ENCODE results near the gene MARS2.

DNA sequence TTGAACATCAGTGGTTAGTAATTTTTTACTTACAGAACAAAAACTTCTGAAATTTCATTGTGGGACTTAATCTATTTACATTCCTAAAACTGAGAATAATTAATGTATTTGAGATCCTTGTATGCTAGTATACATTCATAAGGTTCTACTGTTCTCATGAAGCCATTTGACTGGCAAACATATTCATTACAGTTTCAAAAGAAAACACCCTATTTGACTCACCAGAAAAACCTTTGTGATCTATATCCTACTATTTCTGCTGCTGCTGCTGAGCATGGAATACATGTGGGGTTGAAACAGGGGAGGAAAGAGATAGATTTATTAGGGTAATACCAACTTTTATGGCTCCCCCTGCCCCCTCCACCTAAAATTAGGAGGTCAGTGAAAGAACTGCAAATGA lies 21.8 kb downstream of the MARS2 start:
- TF ChIP-seq, protein P1, sequence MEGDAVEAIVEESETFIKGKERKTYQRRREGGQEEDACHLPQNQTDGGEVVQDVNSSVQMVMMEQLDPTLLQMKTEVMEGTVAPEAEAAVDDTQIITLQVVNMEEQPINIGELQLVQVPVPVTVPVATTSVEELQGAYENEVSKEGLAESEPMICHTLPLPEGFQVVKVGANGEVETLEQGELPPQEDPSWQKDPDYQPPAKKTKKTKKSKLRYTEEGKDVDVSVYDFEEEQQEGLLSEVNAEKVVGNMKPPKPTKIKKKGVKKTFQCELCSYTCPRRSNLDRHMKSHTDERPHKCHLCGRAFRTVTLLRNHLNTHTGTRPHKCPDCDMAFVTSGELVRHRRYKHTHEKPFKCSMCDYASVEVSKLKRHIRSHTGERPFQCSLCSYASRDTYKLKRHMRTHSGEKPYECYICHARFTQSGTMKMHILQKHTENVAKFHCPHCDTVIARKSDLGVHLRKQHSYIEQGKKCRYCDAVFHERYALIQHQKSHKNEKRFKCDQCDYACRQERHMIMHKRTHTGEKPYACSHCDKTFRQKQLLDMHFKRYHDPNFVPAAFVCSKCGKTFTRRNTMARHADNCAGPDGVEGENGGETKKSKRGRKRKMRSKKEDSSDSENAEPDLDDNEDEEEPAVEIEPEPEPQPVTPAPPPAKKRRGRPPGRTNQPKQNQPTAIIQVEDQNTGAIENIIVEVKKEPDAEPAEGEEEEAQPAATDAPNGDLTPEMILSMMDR (IDR thresholded peaks at IDR 0.05 in 2 of 3, conservative IDR thresholded peaks at IDR 0.05 in 1 of 3; ENCODE audit: borderline replicate concordance in 1 of 3, insufficient read depth in 1 of 3, low read depth in 2 of 3, low read length in 2 of 3) = no peak
- no peak for TF ChIP-seq RAD21 (IDR thresholded peaks at IDR 0.05; ENCODE audit: low read depth)
